Measurements from ENCODE around the gene CSH1.

Gene CSH1

DNA sequence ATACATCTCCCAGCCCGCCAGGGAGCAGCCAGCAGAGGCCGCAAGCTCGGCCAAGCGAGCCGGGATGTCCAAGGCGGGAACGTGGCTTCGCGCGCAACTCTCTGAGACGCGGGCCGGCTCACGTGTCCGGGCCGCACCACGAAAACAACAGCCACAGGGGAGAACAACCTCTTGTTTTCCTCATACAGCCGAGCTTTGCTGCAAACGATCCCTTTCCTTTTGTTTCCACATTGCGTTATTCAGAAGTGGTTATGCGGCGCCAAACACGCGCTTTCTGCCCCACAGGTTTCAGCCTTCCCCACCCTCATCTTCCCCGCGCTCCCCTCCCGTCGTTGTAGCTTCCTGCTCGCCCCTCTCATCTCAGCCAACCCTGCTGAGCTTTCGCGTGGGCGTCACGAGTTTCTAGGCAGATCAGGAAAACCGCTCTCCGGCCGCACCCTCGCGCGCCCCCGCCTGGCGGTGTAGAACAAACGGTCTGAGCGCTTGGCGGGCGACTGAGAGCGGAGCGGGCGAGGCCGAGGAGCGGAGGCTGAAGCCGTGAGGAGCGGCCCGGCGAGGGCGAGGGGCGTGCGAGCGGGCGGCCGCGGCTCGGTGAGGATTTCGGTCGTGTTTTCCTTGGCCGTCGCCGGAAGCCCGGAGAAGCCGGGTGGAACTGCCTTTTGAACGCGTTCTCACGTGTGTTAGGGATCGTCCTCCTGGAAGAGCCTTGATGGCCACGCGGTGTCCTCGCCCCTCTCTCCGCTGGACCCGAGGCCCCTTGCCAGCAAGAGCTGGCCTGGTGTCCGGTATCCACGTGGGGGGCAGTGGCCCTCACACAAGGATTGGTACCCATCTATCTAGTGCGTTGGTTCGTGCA lies 47.3 kb downstream of the CSH1 start:
- peaks cover 8% of the 10 kb centered on the region for H3K9me3 Mint-ChIP-seq
- H3K4me1 Mint-ChIP-seq (ENCODE audit: low read depth) = peaks cover 18% of the 10 kb centered on the region
- H3K36me3 Mint-ChIP-seq (ENCODE audit: low read depth) = no peaks in the 10 kb centered on the region
- H3K27ac Mint-ChIP-seq = peak overlapping the region; percentile 99
- H3K27me3 Mint-ChIP-seq = peaks cover 7% of the 10 kb centered on the region
- intact Hi-C loops (cut with micrococcal nuclease) = loop anchor here (1.0 kb wide), 1 partner anchor 8 kb away; no protein-coding TSS in a partner anchor
- H3K4me3 Mint-ChIP-seq = peak overlapping the region; percentile 83

DNA sequence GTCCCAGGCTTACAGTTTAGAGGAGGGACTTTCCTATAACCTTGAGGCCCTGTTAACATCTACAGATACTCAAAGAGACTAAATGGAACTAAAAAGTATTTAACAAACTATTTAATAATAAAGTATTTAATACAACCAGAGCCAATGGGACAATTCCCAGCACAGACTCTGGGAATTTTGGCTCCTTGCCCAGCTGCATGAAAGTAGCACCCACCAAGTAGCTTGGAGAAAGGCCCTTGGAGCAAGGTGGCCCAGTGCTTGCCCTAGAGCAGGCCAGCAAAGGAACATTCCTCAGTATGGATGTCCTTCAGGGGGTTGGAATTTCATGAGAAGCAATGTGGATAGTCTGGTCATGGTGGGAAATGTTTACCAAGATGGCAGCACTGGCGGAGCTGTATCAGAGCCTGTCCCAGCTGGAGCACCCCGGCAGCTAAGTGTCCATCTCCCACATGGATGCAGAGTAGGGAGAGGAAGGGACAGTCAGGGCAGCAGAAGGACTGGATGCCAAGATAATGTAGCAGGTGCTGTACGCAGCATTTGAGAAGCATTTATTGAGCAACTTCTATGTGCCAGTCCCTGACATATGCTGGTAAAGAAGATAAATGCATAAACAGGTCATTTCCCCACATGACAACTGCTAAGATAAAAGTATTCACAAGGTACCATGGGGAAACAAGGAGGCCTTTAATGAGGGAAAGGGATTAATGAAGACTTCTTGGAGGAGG lies 48.7 kb downstream of the CSH1 start:
- intact Hi-C loops (cut with micrococcal nuclease) = no loop called here

DNA sequence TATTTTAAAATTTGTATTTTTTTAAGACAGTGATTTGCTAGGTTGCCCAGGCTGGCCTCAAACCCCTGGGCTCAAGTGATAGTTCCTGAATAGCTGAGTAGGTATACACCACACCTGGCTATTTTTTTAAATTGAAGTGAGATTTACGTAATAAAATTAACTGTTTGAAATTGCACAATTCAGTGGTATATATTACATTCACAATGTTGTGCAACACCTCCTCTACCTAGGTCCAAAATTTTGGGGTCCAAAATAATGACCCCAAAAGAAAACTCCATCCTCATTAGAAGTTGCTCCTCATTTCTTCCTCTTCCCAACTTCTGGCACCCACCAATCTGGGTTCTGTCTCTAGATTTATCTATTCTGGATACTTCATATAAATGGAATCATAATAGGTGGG lies 50.9 kb downstream of the CSH1 start:
- Mint-ChIP-seq H3K27me3 (peaks cover 7% of the 10 kb centered on the region), H3K9me3 (peaks cover 8% of the 10 kb centered on the region), H3K36me3 (ENCODE audit: low read depth) (peaks cover 18% of the 10 kb centered on the region), H3K4me3 (no peak overlapping the region), H3K27ac (no peak overlapping the region), H3K4me1 (ENCODE audit: low read depth) (peaks cover 40% of the 10 kb centered on the region)
- intact Hi-C loops (cut with micrococcal nuclease) = no loop called here

More for the DNA sequence above, 48.7 kb downstream of the CSH1 start:
- H3K27ac Mint-ChIP-seq = peak overlapping the region; percentile 59
- H3K4me1 Mint-ChIP-seq (ENCODE audit: low read depth) = peaks cover 28% of the 10 kb centered on the region
- peaks cover 7% of the 10 kb centered on the region for H3K27me3 Mint-ChIP-seq
- H3K36me3 Mint-ChIP-seq (ENCODE audit: low read depth) = no peaks in the 10 kb centered on the region
- no peak overlapping the region for H3K4me3 Mint-ChIP-seq
- peaks cover 8% of the 10 kb centered on the region for H3K9me3 Mint-ChIP-seq
